H9 (cell line): ENCODE data around the gene ARHGAP40. TPM values are rescaled to one million over a fixed set of nuclear protein-coding genes. Genes with fewer than 3 reads are reported as not detected.

Source experiments
- DNase-seq: peaks from one replicate; pipeline ENCODE4 v3.0.0-alpha.2; 2017
- H2AFZ ChIP-seq: one replicate; pipeline ENCODE4 v1.6.1; 2013; ENCODE audit warnings: mild to moderate bottlenecking, low read length, control low read depth, moderate library complexity
- H2AK5ac ChIP-seq: 2 replicates; pipeline ENCODE4 v1.6.1; 2013; ENCODE audit warnings: low read length, control low read depth, mixed read lengths; ENCODE audit not compliant: insufficient read length
- H2BK120ac ChIP-seq: one replicate; pipeline ENCODE4 v1.6.1; 2013; ENCODE audit warnings: low read depth, mild to moderate bottlenecking, low read length, control low read depth, inconsistent platforms; ENCODE audit not compliant: poor library complexity, severe bottlenecking
- H2BK12ac ChIP-seq: 2 replicates; pipeline ENCODE4 v1.6.1; 2013; ENCODE audit warnings: low read length, control low read depth, mixed read lengths, low read depth; ENCODE audit not compliant: insufficient read length
- H2BK15ac ChIP-seq: 2 replicates; pipeline ENCODE4 v1.6.1; 2013; ENCODE audit warnings: low read depth, low read length, control low read depth
- H2BK20ac ChIP-seq: one replicate; pipeline ENCODE4 v1.6.1; 2013; ENCODE audit warnings: low read depth, mild to moderate bottlenecking, low read length, control low read depth, inconsistent platforms; ENCODE audit not compliant: poor library complexity, severe bottlenecking
- H2BK5ac ChIP-seq: 2 replicates; pipeline ENCODE4 v1.6.1; 2013; ENCODE audit warnings: low read length, control low read depth, mixed read lengths; ENCODE audit not compliant: insufficient read length
- H3K14ac ChIP-seq: 2 replicates; pipeline ENCODE4 v1.6.1; 2013; ENCODE audit warnings: low read length, control low read depth; ENCODE audit not compliant: insufficient read depth
- H3K18ac ChIP-seq: 2 replicates; pipeline ENCODE4 v1.6.1; 2013; ENCODE audit warnings: low read depth, mild to moderate bottlenecking, mixed read lengths, low read length, control low read depth; ENCODE audit not compliant: insufficient read length
- H3K23ac ChIP-seq: 2 replicates; pipeline ENCODE4 v1.6.1; 2013; ENCODE audit warnings: low read length, control low read depth, mixed read lengths, low read depth; ENCODE audit not compliant: insufficient read length
- H3K23me2 ChIP-seq: 2 replicates; pipeline ENCODE4 v1.6.1; 2013; ENCODE audit warnings: low read depth, mild to moderate bottlenecking, mixed read lengths, low read length, control low read depth; ENCODE audit not compliant: insufficient read length, poor library complexity, severe bottlenecking
- H3K27ac ChIP-seq: 2 replicates; pipeline ENCODE4 v1.5.1; 2013; ENCODE audit warnings: low read length, control low read depth, mixed read lengths, low read depth; ENCODE audit not compliant: insufficient read length
- H3K27me3 ChIP-seq: 2 replicates; pipeline ENCODE4 v1.6.1; 2013; ENCODE audit warnings: low read length, control low read depth, inconsistent platforms; ENCODE audit not compliant: insufficient read depth
- H3K4ac ChIP-seq: 2 replicates; pipeline ENCODE4 v1.6.1; 2013; ENCODE audit warnings: low read depth, mild to moderate bottlenecking, control low read depth, inconsistent platforms, low read length, moderate library complexity
- H3K4me1 ChIP-seq: 2 replicates; pipeline ENCODE4 v1.6.1; 2013; ENCODE audit warnings: low read length, control low read depth, inconsistent platforms; ENCODE audit not compliant: insufficient read depth
- H3K4me2 ChIP-seq: 2 replicates; pipeline ENCODE4 v1.6.1; 2013; ENCODE audit warnings: low read length, control low read depth, mixed read lengths; ENCODE audit not compliant: insufficient read length, insufficient read depth
- H3K56ac ChIP-seq: 2 replicates; pipeline ENCODE4 v1.6.1; 2013; ENCODE audit warnings: low read depth, mild to moderate bottlenecking, mixed read lengths, low read length, control low read depth; ENCODE audit not compliant: insufficient read length
- H3K79me1 ChIP-seq: 2 replicates; pipeline ENCODE4 v1.6.1; 2013; ENCODE audit warnings: low read depth, mild to moderate bottlenecking, moderate library complexity, low read length, control low read depth, inconsistent platforms; ENCODE audit not compliant: insufficient read depth, poor library complexity, severe bottlenecking
- H3K79me2 ChIP-seq: 2 replicates; pipeline ENCODE4 v1.6.1; 2013; ENCODE audit warnings: low read length, control low read depth, inconsistent platforms; ENCODE audit not compliant: insufficient read depth
- H3K9ac ChIP-seq: 2 replicates; pipeline ENCODE4 v1.6.1; 2013; ENCODE audit warnings: low read length, control low read depth, mixed read lengths; ENCODE audit not compliant: insufficient read length; ENCODE audit errors: extremely low read depth
- H3K9me3 ChIP-seq: one replicate; pipeline ENCODE4 v1.6.1; 2013; ENCODE audit warnings: low read depth, low read length, inconsistent platforms; ENCODE audit not compliant: control insufficient read depth
- H3T11ph ChIP-seq: one replicate; pipeline ENCODE4 v1.6.1; 2013; ENCODE audit warnings: mild to moderate bottlenecking, low read length, control low read depth, inconsistent platforms
- H4K20me1 ChIP-seq: one replicate; pipeline ENCODE4 v1.6.1; 2013; ENCODE audit not compliant: control insufficient read depth, insufficient read length, insufficient read depth
- H4K5ac ChIP-seq: 2 replicates; pipeline ENCODE4 v1.6.1; 2013; ENCODE audit warnings: low read depth, mild to moderate bottlenecking, mixed read lengths, low read length, control low read depth; ENCODE audit not compliant: insufficient read length
- H4K8ac ChIP-seq: replicated peaks from 2 replicates; pipeline ENCODE4 v1.6.1; 2013; ENCODE audit warnings: low read length, control low read depth, mixed read lengths, low read depth; ENCODE audit not compliant: insufficient read length
- H4K91ac ChIP-seq: 2 replicates; pipeline ENCODE4 v1.6.1; 2013; ENCODE audit warnings: low read depth, mild to moderate bottlenecking, moderate library complexity, mixed read lengths, low read length, control low read depth; ENCODE audit not compliant: insufficient read length
- H3K27ac Mint-ChIP-seq, 3 experiments: 2 replicates in 2 of 3; 3 replicates in 1 of 3; pipeline ENCODE4 v1.8.0; 2020 to 2021; ENCODE audit warnings: mixed read lengths in 3 of 3, mild to moderate bottlenecking in 1 of 3, moderate library complexity in 1 of 3
- H3K27me3 Mint-ChIP-seq: 2 replicates; pipeline ENCODE4 v1.8.0; 2021; ENCODE audit warnings: low read depth, mild to moderate bottlenecking, moderate library complexity, mixed read lengths
- H3K36me3 Mint-ChIP-seq, 3 experiments: 2 replicates in 2 of 3; 3 replicates in 1 of 3; pipeline ENCODE4 v1.8.0; 2020 to 2021; ENCODE audit warnings: low read depth in 3 of 3, mixed read lengths in 3 of 3; ENCODE audit not compliant: insufficient read depth in 1 of 3
- H3K4me1 Mint-ChIP-seq, 2 experiments: 2 replicates each; pipeline ENCODE4 v1.8.0; 2020; ENCODE audit warnings: mixed read lengths in 2 of 2
- H3K4me3 Mint-ChIP-seq, 2 experiments: 2 replicates in 1 of 2; 3 replicates in 1 of 2; pipeline ENCODE4 v1.8.0; 2020 to 2021; ENCODE audit warnings: mild to moderate bottlenecking in 2 of 2, mixed read lengths in 2 of 2, moderate library complexity in 1 of 2
- H3K9me3 Mint-ChIP-seq, 2 experiments: 2 replicates in 1 of 2; 3 replicates in 1 of 2; pipeline ENCODE4 v1.8.0; 2020; ENCODE audit warnings: mild to moderate bottlenecking in 2 of 2, mixed read lengths in 2 of 2, moderate library complexity in 1 of 2
- CTCF ChIP-seq: fragments of 200-600 bp; sonication (generic); conservative IDR thresholded peaks from 3 replicates; pipeline ENCODE4 v1.8.0; 2021; ENCODE audit warnings: antibody characterized with exemption, mild to moderate bottlenecking
- WGBS: extraction: QIAGEN DNeasy Blood & Tissue Kit; methylation state at CpG from one replicate; pipeline ENCODE4 v1.1.7; 2013; ENCODE audit warnings: missing lambda C conversion rate, low lambda C conversion rate, mixed read lengths; ENCODE audit not compliant: insufficient read length; ENCODE audit errors: extremely low coverage; 5-methylcytosine and 5-hydroxymethylcytosine counted together
- total RNA-seq: library from RNA; stranded (reverse); gene quantifications from 2 replicates; pipeline ENCODE4 v1.2.1, GENCODE V29; 2021

The ARHGAP40 gene
- total RNA-seq, 1 experiment from 2014 or later: 0.17 TPM

- Histone ChIP-seq H4K5ac (no peak overlapping the region), H3K27me3 (no peaks in the 10 kb centered on the region), H4K91ac (no peak overlapping the region), H3K9me3 (no peaks in the 10 kb centered on the region), H3K79me2 (no peaks in the 10 kb centered on the region), H2BK5ac (no peak overlapping the region), H2AFZ (no peak overlapping the region), H3K23ac (no peak overlapping the region), H2BK120ac (no peak overlapping the region), H4K20me1 (no peaks in the 10 kb centered on the region), H2AK5ac (no peak overlapping the region), H3K27ac (no peak overlapping the region), H3K4ac (no peak overlapping the region), H2BK20ac (no peak overlapping the region), H3K23me2 (no peaks in the 10 kb centered on the region), H3K56ac (no peak overlapping the region), H4K8ac (no peak overlapping the region), H3K18ac (no peak overlapping the region), H2BK12ac (no peak overlapping the region), H3K4me2 (no peak overlapping the region), H3K4me1 (no peaks in the 10 kb centered on the region), H3T11ph (no peak overlapping the region), H2BK15ac (no peak overlapping the region), H3K14ac (no peak overlapping the region), H3K79me1 (no peaks in the 10 kb centered on the region), H3K9ac (no peak overlapping the region)
- Mint-ChIP-seq H3K36me3 (no peaks in the 10 kb centered on the region; a peak in 1 of 7 replicates), H3K27ac (no peak overlapping the region), H3K27me3 (peaks cover 52% of the 10 kb centered on the region), H3K9me3 (peaks cover 0 to 3% of the 10 kb centered on the region in 2 experiments; a peak in 2 of 5 replicates), H3K4me3 (no peak overlapping the region), H3K4me1 (peaks cover 0 to 20% of the 10 kb centered on the region in 2 experiments; a peak in 3 of 4 replicates)
- no peak for DNase-seq
- no CpG with 5 or more reads among the region's 3 CpGs for WGBS
- TF ChIP-seq CTCF: no peak
These were observed 63.5 kb downstream of the ARHGAP40 start for GRCh38 chr20:38665094-38665493.
